Endothelial cell of umbilical vein (primary cell): ENCODE measurements around the gene COBLL1.

ENCODE experiments used
- EZH2 ChIP-seq: IDR thresholded peaks from 2 replicates; pipeline ENCODE4 v1.6.1; 2012; ENCODE audit warnings: borderline replicate concordance, low read depth, mild to moderate bottlenecking, moderate library complexity, low read length, inconsistent platforms; ENCODE audit not compliant: severe bottlenecking
- GATA2 ChIP-seq: IDR thresholded peaks from 2 replicates; pipeline ENCODE4 v1.7.0; 2011; ENCODE audit warnings: low read depth, mild to moderate bottlenecking, moderate library complexity, mixed read lengths, low read length; ENCODE audit not compliant: insufficient read length, insufficient read depth
- JUN ChIP-seq: IDR thresholded peaks from 2 replicates; pipeline ENCODE4 v1.6.1; 2011; ENCODE audit warnings: borderline replicate concordance, low read depth; ENCODE audit not compliant: insufficient read length, insufficient read depth
- POLR2A ChIP-seq: IDR thresholded peaks from 2 replicates; pipeline ENCODE4 v1.6.1; 2012; ENCODE audit warnings: low read depth, mild to moderate bottlenecking, control low read depth, low read length
- POLR2AphosphoS5 ChIP-seq: IDR thresholded peaks from 2 replicates; pipeline ENCODE4 v1.6.1; 2012; ENCODE audit warnings: low read depth, mild to moderate bottlenecking, control low read depth, low read length, moderate library complexity; ENCODE audit not compliant: insufficient read depth
- TF ChIP-seq, protein P1 (sequence below), 2 donors: IDR thresholded peaks; 1 replicate in 1 of 2; 2 replicates in 1 of 2; pipeline ENCODE4 v1.5.1; 2011; ENCODE audit warnings: low read length in 2 of 2, mild to moderate bottlenecking in 2 of 2, moderate library complexity in 2 of 2, control low read depth in 1 of 2, inconsistent platforms in 1 of 2, low read depth in 1 of 2; ENCODE audit not compliant: insufficient read depth in 1 of 2; ENCODE audit errors: extremely low read depth in 1 of 2

GRCh38 chr2:164764474-164764873 is 77.1 kb downstream of the COBLL1 start:
- TF ChIP-seq, protein P1, sequence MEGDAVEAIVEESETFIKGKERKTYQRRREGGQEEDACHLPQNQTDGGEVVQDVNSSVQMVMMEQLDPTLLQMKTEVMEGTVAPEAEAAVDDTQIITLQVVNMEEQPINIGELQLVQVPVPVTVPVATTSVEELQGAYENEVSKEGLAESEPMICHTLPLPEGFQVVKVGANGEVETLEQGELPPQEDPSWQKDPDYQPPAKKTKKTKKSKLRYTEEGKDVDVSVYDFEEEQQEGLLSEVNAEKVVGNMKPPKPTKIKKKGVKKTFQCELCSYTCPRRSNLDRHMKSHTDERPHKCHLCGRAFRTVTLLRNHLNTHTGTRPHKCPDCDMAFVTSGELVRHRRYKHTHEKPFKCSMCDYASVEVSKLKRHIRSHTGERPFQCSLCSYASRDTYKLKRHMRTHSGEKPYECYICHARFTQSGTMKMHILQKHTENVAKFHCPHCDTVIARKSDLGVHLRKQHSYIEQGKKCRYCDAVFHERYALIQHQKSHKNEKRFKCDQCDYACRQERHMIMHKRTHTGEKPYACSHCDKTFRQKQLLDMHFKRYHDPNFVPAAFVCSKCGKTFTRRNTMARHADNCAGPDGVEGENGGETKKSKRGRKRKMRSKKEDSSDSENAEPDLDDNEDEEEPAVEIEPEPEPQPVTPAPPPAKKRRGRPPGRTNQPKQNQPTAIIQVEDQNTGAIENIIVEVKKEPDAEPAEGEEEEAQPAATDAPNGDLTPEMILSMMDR (IDR thresholded peaks at IDR 0.05; ENCODE audit: extremely low read depth in 1 of 2, insufficient read depth in 1 of 2, low read depth in 1 of 2, low read length in 2 of 2): no peak
- no peak for TF ChIP-seq POLR2A
- no peak for TF ChIP-seq POLR2AphosphoS5
- no peak for TF ChIP-seq EZH2
- TF ChIP-seq JUN: no peak
- TF ChIP-seq GATA2: no peak
